Measurements from ENCODE around the gene ZNHIT3. TPM values are rescaled to one million over a fixed set of nuclear protein-coding genes. Genes with fewer than 3 reads are reported as not detected.

Gene ZNHIT3
- total and polyA plus RNA-seq, 9 donors: 27.7 to 63.5 (median 34.5) TPM

GRCh38 chr17:36535669-36536081, 49.2 kb downstream of the ZNHIT3 start:
- intact Hi-C loops (cut with DNase I): no loop called here
- no peaks in the 10 kb centered on the region for H3K27me3 ChIP-seq
- no peak for DNase-seq
- TF ChIP-seq POLR2A (IDR thresholded peaks at IDR 0.05) (no peak), EP300 (IDR thresholded peaks at IDR 0.05) (no peak), CTCF (IDR thresholded peaks at IDR 0.05) (no peak)
- peak overlapping the region; percentile 82 for H3K4me3 ChIP-seq
- H3K27ac ChIP-seq: peak overlapping the region in 1 of 2 donors; percentile 93
- H3K4me1 ChIP-seq (ENCODE audit: insufficient read depth): peaks cover 4% of the 10 kb centered on the region
- H3K36me3 ChIP-seq: no peaks in the 10 kb centered on the region
- no peaks in the 10 kb centered on the region for H3K9me3 ChIP-seq
- 5 to 10% (median 7%) methylated on average over 15 of the region's 15 CpGs for WGBS, 3 donors

GRCh38 chr17:36540696-36541095, 54.2 kb downstream of the ZNHIT3 start:
- H3K36me3 ChIP-seq: no peaks in the 10 kb centered on the region
- WGBS, 3 donors: 94 to 99% (median 97%) methylated on average over 3 of the region's 3 CpGs

GRCh38 chr17:36542755-36543154, 56.3 kb downstream of the ZNHIT3 start:
- WGBS, 3 donors: 88 to 91% (median 90%) methylated on average over 15 of the region's 15 CpGs
- Histone ChIP-seq H3K27me3 (no peaks in the 10 kb centered on the region), H3K36me3 (no peaks in the 10 kb centered on the region), H3K27ac (no peak overlapping the region), H3K9me3 (no peaks in the 10 kb centered on the region), H3K4me1 (ENCODE audit: insufficient read depth) (peaks cover 3% of the 10 kb centered on the region), H3K4me3 (no peak overlapping the region)
- DNase-seq: no peak
- TF ChIP-seq EP300 (IDR thresholded peaks at IDR 0.05): no peak
- TF ChIP-seq CTCF (IDR thresholded peaks at IDR 0.05): no peak
- no peak for TF ChIP-seq POLR2A (IDR thresholded peaks at IDR 0.05)
- intact Hi-C loops (cut with DNase I): no loop called here

More at GRCh38 chr17:36540696-36541095, 54.2 kb downstream of the ZNHIT3 start:
- Histone ChIP-seq H3K4me1 (ENCODE audit: insufficient read depth) (peaks cover 4% of the 10 kb centered on the region), H3K4me3 (no peak overlapping the region), H3K9me3 (no peaks in the 10 kb centered on the region), H3K27me3 (no peaks in the 10 kb centered on the region), H3K27ac (no peak overlapping the region)
- TF ChIP-seq CTCF (IDR thresholded peaks at IDR 0.05) (no peak), EP300 (IDR thresholded peaks at IDR 0.05) (no peak), POLR2A (IDR thresholded peaks at IDR 0.05) (no peak)
- DNase-seq: no peak
- intact Hi-C loops (cut with DNase I): no loop called here

GRCh38 chr17:36544044-36544306, 57.5 kb downstream of the ZNHIT3 start:
- TF ChIP-seq POLR2A (IDR thresholded peaks at IDR 0.05) (no peak), EP300 (IDR thresholded peaks at IDR 0.05) (no peak), CTCF (IDR thresholded peaks at IDR 0.05) (no peak)
- H3K4me1 ChIP-seq (ENCODE audit: insufficient read depth): peaks cover 8% of the 10 kb centered on the region
- peak in 1 of 5 donors; percentile 39 for DNase-seq
- 0 to 1% (median 1%) methylated on average over 10 of the region's 10 CpGs for WGBS, 3 donors
- H3K36me3 ChIP-seq: no peaks in the 10 kb centered on the region
- intact Hi-C loops (cut with DNase I): no loop called here
- H3K9me3 ChIP-seq: no peaks in the 10 kb centered on the region
- H3K27me3 ChIP-seq: no peaks in the 10 kb centered on the region
- peak overlapping the region; percentile 94 to 99 for H3K27ac ChIP-seq
- peak overlapping the region; percentile 87 for H3K4me3 ChIP-seq
